ENCODE measurements around the gene CFAP119.
A peak's percentile ranks its signal among the peaks of the same experiment; 100 is the strongest.

CFAP119 gene

DNA sequence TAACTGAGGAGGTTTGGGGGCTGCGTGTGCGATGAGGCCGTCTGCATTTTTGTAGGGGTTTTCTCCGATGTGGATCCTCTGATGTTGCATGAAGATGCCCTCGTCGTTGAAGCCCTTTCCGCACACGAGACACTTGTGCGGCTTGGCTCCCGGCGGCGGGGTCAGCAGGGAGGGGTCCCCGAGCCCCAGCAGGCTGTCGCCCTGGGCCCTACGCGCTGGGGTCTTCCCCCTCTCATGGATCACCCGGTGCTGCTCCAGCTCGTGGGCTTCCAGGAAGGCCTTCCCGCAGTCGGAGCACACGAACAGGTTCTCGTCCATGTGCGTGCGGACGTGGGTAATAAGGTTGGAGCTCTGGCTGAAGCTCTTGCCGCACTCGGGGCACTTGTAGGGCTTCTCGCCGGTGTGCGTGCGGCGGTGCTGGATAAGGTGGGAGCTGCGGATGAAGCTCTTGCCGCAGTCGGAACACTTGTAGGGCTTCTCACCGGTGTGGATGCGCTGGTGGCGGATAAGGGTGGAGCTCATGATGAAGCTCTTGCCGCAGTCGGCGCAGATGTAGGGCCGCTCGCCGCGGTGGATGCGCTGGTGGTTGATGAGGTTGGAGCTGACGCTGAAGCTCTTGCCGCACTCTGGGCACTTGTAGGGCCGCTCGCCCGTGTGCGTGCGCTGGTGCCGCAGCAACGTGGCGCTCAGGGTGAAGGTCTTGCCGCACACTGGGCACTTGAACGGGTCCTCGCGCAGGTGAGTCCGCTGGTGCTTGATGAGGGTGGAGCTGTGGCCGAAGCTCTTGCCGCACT is 20.8 kb upstream of the CFAP119 start:
- no peak for DNase-seq (ENCODE audit: low read depth)

DNA sequence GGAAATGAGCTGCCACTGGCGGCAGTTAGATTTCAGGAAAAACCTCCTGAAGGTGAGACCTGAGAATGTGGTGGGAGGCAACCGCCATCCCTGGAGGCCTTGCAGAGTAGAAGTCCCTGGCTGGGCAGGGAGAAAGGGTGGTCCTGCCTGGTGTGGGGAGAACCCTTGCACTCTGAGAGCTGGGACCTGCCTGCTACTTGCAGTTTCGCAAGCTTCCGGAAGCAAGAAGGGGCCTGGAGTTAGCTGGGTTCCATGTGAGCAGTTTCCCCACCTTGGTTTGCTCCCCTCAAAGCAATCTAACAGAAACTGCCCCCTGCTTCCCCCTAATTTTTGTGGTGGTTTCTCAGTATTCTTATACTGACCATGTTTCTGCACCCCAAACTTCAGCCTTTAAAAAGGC is 18.7 kb upstream of the CFAP119 start:
- DNase-seq (ENCODE audit: low read depth) = no peak

DNA sequence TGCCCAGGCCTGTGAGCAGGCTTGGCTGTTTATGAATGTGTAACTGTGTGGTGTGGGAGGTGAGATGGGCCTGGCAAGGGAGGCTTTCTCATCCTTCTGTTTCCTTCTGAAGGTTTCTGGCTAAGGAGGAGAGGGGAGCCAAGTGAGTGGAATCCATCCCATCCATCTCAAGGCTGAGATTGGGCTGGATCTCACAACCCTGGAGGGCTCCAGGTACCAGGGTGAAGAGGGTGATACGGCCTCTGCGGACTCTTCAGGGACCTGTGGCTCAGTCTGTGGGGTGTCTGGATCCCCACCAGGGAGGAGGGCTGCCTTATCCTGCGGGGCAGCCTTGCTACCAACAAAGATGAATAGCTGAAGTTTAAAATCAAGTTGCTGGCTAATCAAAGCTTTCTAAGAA is 18.2 kb upstream of the CFAP119 start:
- DNase-seq (ENCODE audit: low read depth) = no peak

DNA sequence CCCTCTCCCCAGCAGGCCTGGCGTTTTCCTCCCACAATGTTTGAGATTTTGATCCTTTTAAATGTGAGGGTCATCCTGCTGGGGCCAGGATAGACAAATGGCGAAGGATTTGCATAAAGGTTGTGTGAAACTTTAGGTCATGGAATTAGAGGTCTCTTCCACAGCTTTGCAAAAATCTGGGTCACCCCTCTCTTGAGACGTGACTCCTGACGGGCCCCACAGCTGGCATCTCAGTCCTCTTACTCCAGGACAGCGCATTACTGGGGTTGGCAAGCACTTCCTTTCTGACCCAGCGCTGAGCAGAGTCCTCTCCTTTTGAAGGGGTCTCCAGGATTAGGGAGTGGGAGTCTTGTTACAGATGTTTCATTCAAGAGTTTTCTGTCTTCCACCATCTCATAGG is 17.7 kb upstream of the CFAP119 start:
- DNase-seq (ENCODE audit: low read depth) = no peak

DNA sequence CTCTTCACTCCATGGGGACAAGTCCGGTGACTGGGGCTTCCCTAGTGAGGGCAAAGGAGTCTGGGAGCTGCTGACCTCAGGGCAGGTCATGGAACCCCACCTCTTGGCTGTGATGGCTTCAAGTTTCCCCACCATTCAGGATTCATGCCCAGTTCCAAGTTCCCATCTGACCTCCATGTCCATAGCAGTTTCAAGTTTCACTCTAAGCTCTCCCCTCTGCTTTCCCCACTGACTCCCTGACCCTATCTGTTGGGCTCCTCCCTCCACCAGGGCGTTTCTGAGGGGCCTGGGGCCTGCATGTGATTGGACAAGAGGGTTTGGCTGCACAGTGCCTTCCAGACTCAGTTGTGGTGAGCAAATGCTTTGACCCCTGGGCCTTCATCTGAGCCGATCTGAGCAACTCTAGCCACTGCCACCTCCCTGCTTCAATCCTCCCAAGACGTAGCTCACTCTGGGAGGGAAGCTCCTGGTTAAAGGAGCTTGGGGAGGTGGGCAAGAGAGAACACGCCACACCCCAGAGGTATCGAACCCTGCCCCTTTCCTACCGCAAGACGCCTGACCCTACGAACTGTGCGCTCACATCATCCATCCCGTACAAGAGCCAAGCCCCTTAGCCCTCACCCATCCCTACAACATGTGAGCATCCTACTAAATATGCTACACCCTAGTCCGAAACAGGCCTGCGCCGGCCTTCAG is 16.8 kb upstream of the CFAP119 start:
- no peak for DNase-seq (ENCODE audit: low read depth)

- DNase-seq (ENCODE audit: low read depth) = no peak
Observed at GRCh38 chr16:30777591-30778297, 15.9 kb upstream of the CFAP119 start.

GRCh38 chr16:30775392-30776188 is 13.7 kb upstream of the CFAP119 start:
- DNase-seq (ENCODE audit: low read depth) = peak; percentile 42

DNA sequence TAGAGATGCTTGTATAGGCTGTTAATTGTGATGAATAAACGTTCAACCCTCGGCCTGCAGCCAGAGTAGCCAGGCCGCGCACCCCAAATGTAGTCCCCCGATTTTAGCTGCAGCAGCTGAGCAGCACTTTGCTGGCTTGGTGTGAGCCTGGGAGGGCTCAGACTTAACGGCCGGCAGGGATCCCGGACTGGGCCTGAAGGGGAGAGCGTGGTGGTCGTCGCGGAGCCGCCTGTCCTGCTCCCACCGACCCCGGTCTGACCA is 13.2 kb upstream of the CFAP119 start:
- DNase-seq (ENCODE audit: low read depth) = no peak

GRCh38 chr16:30774367-30775130 is 12.7 kb upstream of the CFAP119 start:
- DNase-seq (ENCODE audit: low read depth) = no peak

DNA sequence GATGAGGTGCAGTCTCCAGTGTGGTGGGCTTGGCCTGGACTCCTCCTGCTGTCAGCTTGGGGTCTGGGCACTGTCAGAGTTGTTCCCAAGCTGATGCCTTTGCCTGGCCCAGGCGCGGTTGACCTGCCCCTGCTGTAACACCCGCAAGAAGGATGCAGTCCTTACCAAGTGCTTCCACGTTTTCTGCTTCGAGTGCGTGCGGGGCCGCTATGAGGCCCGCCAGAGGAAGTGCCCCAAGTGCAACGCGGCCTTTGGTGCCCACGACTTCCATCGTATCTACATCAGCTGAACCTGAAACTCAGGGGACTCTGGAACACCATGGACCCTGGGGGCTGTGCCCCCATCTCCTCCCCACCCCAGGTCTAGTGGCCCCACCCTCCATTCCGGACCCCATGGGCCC is 12.0 kb upstream of the CFAP119 start:
- DNase-seq (ENCODE audit: low read depth) = no peak

DNA sequence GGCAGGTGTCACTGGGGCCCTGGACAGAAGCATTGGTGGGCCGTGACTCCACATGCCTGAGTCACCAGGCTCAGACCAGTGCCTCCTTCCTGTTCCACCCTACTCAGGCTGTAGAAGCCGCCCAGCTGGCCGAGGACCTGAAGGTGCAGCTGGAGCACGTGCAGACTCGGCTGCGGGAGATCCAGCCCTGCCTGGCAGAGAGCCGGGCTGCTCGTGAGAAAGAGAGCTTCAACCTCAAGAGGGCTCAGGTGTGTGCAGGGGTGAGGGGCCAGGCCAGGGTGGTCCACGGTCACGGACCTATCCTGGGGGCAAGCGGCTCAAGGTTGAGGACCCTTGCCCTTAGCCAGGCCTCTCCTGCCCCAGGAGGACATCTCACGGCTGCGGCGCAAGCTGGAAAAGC is 9.9 kb upstream of the CFAP119 start:
- DNase-seq (ENCODE audit: low read depth) = no peak

DNA sequence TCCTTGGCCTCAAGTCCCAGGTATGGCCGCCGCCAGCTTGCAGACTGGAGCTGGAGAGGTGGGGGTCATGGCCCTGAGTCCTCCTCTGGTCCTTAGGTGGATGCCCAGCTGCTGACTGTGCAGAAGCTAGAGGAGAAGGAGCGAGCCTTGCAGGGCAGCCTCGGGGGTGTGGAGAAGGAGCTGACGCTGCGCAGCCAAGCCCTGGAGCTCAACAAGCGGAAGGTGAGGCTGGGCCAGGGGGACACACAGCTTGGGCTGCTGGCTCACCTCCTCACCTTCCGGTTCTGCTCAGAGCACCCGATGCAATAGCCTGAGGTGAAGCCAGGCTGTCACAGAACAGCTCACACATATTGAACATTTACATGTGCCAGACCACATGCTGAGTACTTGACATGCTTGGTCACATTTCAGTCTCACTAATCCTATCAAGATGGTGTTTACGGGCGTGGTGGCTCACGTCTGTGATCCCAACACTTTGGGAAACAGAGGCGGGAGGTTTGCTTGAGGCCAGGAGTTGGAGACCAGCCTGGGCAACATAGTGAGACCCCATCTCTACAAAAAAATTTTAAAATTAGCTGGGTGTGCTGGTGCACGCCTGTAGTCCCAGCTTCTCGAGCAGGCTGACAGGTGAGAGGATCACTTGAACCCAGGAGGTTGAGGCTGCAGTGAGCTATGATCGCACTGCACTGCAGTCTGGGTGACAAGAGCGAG is 7.7 kb upstream of the CFAP119 start:
- DNase-seq (ENCODE audit: low read depth) = no peak

DNA sequence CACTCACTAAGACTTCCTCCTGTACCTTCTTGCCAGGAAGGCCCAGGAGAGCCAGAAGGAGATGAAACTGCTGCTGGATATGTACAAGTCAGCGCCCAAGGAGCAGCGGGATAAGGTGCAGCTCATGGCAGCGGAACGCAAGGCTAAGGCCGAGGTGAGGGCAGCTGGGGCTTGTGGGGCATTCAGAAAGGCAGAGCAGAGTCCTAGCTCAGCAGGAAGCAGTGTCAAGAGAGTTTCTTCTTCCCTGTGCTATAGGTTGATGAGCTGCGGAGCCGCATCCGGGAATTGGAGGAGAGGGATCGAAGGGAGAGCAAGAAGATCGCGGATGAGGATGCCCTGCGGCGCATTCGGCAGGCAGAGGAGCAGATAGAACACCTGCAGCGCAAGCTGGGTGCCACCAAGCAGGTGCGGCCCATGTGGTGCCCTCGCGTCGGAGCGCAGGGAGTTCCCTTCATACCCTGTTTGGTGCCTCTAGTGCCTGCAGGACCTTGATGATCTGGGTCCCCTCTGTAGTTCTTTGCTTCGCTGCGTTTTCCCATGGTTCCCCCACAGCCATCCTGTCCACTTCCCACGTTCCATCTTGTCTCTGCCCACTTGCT is 6.8 kb upstream of the CFAP119 start:
- DNase-seq (ENCODE audit: low read depth) = no peak

- no peak for DNase-seq (ENCODE audit: low read depth)
Observed at GRCh38 chr16:30767767-30768465, 6.1 kb upstream of the CFAP119 start.

DNA sequence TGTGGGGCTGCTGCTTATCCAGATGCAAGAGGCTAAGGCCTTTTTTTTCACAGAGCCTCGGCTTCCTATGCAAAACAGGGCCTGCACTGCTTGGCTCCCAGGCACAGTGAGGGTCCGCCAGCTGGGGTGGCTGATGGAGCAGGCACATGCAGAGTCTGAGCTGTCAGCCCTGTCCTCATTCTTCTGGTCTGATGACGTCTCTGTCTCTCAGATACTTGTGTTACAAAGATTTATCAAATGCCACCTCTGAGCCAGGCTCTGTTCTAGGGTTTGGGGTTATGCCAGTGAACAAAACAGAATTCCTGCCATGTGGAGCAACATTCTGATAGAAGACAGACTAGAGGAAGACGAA is 5.0 kb upstream of the CFAP119 start:
- DNase-seq (ENCODE audit: low read depth) = no peak

GRCh38 chr16:30766206-30766932 is 4.5 kb upstream of the CFAP119 start:
- DNase-seq (ENCODE audit: low read depth) = no peak

GRCh38 chr16:30764816-30765465 is 3.1 kb upstream of the CFAP119 start:
- DNase-seq (ENCODE audit: low read depth) = no peak

DNA sequence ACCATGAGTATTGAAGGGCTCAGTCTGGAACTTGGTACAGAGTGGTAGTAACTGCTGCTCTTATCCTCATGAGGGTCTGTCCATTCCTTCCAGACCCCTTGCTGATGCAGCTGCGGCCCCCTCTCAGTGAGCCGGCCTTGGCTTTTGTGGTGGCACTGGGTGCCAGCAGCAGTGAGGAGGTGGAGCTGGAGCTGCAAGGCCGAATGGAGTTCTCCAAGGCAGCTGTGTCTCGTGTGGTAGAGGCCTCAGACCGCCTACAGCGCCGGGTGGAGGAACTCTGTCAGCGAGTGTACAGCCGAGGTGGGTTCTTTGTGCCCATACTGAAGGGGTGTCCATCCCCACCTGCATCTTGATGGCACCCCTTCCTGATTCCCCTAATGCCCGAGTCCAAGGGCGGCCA is 2.2 kb upstream of the CFAP119 start:
- DNase-seq (ENCODE audit: low read depth) = no peak

All from stimulated activated CD8-positive, alpha-beta memory T cell treated with anti-CD3 and anti-CD28 coated beads, Interleukin-7, amount 100 ng/mL, for 24 hours (primary cell).